IPS-11a (cell line): ENCODE measurements around the gene IGFBP2.

Experiments used
- H3K4me3 ChIP-seq: one replicate; pipeline ENCODE4 v1.5.1; 2013; ENCODE audit warnings: low read depth, low read length, control low read depth

The IGFBP2 gene

DNA sequence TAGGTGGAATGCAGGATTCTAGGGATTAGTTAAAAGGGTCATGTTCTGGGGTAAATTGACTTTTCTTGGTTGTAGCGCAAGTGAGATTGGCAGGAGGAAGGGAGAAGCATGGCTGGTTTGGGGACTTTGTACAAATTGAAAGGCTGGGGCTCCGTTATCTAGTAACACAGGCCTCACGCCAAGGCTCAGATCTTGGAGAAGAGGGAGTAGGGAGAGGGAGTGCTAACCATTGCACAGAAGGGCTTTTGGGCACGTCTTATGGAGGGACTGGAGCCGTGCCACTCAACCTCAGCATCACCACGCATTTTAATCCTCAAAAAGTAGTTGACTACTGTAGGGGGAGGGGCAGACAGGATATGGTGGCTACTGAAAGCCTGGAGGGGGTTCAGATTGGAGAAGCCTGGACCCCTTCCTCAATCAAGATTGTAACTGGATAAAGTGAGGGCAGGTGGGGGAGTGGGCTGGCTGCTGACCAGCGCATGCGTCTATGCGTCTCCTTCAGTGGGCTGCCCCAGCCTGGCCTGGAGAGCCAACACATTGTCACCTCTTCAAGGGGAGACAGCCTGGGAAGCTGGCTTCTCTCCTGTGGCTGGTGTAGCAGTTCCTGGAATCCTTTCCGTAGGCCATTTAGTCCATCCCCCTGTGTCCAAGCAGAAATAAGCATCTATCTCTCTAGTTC is 47.9 kb downstream of the IGFBP2 start:
- H3K4me3 ChIP-seq, result no peak overlapping the region

DNA sequence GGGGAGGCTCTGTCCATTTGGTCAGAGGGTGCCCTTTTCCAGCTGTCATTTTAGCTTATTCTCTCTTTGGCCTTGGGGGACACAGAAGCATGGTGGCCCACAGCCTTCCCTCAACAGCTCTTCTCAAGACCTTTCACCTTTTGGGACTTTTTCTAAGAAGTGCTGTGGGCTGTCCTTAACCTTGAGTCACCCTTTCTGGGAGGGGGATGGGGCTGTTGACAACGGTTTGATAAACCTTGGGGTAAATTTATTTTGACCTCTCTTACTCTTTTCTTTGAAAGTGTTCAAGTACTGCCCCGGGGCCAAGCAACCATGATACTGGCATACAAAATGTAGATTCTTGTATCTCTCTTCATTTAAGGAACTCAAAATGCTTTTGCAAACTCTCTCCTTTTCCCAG is 48.5 kb downstream of the IGFBP2 start:
- H3K4me3 ChIP-seq, result no peak overlapping the region

GRCh38 chr2:216683846-216684245 is 50.6 kb downstream of the IGFBP2 start:
- H3K4me3 ChIP-seq, result no peak overlapping the region

GRCh38 chr2:216685327-216685875 is 52.2 kb downstream of the IGFBP2 start:
- H3K4me3 ChIP-seq, result no peak overlapping the region

DNA sequence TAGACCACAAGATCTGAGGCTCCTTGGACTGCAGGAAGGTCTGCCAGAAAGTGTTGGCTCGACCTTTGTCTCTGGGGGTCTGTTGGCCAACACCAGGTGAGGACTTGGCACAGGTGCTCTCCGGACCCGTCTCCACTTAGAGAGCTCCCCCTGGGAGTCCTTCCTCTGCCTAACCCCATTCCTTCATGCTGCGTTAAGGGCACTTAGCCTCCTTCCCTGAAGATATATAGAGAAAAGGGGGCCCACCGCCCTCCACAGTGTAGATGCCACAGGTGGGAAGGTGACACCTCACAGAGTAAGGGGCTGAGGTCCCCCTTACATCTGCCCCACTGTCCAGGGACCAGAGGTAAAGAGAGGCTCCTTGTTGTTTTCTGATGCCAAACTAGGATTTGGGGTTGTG is 53.9 kb downstream of the IGFBP2 start:
- H3K4me3 ChIP-seq, result no peak overlapping the region

DNA sequence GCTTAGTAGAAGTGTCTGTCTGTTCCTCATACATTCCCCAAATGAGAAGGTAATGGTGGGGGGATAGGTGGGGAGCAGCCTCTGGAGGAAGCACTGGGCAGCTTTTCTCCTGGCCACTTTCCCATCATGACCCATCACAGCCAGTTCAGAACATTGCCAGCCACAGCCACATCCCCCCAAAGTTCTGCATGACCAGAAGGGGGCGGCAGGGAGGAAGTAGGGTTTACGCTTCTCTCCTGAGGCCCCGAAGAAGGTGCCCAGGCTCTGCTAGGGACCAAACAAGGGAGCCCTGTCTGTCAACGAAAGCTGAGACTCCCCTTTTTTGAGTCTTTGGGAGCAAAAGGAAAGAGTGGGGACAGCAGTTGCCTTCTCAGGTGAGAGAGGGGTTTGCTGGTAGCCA is 54.4 kb downstream of the IGFBP2 start:
- no peak overlapping the region for H3K4me3 ChIP-seq

DNA sequence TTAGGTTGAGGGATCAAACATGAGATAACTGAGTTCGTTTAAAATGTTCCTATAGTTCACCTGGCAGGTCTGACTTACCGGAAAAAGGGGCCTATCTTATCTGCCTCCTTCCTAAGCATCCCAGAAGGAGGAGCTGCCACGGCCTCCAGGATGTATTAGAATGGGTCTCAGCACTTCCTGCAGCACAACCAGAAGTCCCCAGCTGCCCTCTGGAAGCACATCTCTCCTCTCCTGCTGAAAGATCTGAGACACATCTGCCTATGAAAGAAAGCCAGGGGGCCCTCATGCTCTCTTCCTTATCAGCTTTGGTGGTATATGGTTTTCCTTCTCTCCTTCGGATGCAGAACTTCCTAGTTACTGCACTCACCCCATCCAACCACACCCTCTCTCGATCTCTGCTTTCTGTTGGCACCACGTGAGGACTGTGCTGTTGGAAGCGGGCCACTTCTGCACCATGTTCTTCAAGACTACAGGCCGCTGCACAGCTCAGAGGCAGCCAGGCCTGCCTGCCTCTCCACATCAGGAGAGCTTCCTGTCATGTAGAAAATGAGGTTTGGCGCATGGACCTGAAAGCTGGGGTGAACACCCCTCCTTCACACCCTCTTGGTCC is 55.6 kb downstream of the IGFBP2 start:
- H3K4me3 ChIP-seq, result no peak overlapping the region

- H3K4me3 ChIP-seq, result no peak overlapping the region
Measured at GRCh38 chr2:216689397-216689796, 56.2 kb downstream of the IGFBP2 start.

DNA sequence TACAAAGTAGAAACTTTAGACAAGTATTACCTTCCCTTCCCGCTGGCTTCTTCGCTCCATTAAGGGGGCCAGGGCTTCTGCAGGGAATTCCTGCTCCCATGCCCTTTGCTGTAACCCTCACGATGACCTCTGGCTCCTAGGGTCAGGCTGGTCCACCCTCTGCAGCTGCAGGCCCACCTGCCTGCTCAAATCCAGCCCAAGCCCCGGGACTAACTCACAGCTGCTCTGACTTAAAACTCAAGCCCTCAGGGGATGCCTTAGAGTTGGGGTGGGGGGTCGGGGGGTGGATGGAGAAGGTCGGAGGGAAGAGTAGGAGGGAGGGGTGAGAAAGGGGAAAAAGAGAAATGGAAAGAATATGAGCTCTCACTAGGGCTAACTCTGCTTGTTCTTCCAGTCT is 57.2 kb downstream of the IGFBP2 start:
- H3K4me3 ChIP-seq, result no peak overlapping the region

GRCh38 chr2:216690853-216691741 is 57.9 kb downstream of the IGFBP2 start:
- peak overlapping the region; percentile 4 for H3K4me3 ChIP-seq

DNA sequence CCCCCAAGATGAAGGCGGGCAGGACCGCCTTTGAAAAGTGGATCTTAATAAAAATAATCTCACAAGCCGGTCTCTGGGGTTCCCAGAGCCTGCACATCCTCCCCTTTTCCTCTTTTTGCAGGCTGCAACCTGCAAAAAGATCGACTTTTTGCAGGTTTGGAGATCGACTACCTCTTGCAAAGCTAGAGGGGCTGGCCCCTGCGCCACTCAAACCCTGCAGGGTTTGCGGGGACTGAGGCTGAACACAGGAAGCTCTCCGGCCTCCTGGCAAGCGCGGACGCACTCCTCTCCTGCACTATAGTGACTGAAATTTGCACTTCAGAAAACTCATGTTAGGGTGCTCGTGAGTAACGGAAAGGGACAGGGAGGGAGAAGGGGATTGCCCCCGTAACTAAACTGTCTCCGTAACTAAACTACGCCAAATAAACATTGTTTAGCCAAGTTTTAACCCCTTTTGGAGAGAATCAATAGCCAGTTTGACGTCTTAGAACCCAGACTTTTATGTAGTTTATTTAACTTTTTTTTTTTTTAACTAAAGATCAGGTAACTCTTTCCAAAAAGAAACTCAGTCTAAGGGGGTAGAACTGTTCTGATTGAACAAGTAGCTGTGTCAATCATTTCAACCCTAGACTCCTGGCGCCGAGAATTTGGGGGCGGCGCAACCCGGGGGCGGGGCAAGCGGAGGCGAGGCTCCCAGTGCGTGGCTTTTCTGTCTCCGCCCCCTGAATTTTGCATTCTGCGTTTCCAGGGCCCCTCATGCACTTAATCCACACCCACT is 59.6 kb downstream of the IGFBP2 start:
- peak overlapping the region; percentile 49 for H3K4me3 ChIP-seq

DNA sequence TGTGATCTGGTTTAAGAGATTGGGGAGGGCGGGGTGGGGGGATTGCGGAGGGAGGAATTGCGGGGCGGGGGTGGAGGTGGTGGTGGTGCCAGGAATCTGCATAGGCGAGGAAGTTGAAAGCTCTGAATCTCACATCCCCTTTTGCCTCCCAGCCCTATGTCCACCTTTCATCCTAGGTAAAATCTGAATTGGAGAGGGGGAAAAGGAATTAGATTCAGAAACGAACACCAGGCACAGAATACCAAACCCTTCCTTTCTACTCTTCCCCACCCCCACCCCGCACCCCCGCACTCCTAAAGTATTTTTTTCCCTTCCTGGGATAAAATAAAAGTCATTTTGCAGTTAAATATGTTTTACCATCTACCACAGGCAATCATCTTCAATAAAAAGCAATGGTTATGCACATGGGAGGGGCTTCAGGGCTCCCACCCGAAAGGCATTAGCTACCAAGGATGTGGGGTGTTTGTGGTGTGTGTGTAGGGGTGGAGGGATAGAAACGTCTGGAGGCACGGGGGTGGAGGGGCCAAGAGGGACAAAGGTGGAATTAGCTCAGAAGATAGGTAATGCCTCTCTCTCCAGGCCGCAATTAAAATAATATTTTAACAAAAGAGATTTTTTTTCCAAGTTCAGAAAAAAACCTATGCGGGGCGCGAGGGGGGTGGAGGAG is 60.3 kb downstream of the IGFBP2 start:
- peak overlapping the region; percentile 53 for H3K4me3 ChIP-seq

- peak overlapping the region; percentile 53 for H3K4me3 ChIP-seq
Measured at GRCh38 chr2:216694082-216694825, 61.0 kb downstream of the IGFBP2 start.

- peak overlapping the region; percentile 53 for H3K4me3 ChIP-seq
Measured at GRCh38 chr2:216694826-216695217, 61.6 kb downstream of the IGFBP2 start.

- H3K4me3 ChIP-seq, result peak within 1 kb of the TSS; percentile 53
Measured at GRCh38 chr2:216695401-216695821, 62.2 kb downstream of the IGFBP2 start, which contains the start of gene IGFBP5. IGFBP5 (minus strand) TSS chr2:216695549; CDS start chr2:216694775, 774 bp downstream.

DNA sequence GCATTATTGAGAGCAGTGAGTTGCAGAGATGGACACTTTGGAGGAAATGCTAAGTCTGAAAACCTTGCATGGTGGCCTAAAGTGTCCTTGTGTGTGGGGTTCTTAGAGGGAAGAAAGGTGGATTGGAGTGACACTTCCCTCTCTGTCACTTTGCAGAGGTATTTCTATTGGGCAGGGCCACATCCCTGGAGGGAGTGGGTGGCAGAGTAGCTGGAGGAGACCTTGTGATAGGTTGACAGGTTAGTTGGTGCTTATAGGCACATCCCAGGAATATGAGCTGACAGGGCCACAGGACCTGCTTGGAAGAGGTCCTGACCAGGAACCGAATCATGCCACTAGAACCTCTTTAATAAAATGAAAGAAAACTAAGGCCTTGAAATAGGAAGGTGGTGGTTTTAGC is 63.1 kb downstream of the IGFBP2 start:
- H3K4me3 ChIP-seq, result no peak overlapping the region

DNA sequence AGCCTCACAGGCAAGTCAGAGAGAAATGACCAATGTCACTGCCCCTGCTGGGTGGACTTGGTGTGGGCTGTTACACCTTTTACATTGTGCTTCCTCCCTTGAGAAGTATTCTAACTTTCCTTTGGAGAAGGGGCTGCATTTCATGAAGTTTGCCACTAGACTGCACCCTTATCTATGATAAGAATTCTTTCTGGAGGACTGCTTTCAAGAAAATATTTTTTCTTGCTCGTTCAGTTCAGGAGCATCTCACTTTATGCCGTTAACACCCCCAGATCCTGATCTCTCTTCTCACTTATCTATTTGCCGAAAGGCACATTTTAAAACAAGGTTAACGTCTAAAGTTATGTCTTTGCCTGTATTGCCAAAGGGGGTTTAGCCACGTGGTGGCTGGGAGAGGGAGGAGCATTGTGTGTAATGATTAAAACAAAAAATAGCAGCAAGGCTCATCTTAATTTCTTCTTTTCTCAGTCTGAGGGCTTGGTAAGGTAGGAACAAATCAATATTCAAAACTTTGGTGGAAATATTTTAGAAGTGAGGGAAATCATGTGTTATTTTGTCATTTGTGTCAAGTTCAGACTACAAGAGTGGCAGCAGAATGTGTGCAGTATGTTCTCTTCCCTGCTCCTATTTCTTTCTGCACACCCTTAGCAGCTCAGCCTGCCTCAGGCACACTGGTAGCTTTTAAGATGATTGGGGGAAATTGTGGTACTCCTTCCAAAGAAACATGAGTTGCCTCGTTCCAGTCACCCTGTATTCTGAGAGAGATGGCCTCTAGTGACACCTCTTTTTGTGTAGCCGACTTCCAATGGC is 63.7 kb downstream of the IGFBP2 start:
- no peak overlapping the region for H3K4me3 ChIP-seq

DNA sequence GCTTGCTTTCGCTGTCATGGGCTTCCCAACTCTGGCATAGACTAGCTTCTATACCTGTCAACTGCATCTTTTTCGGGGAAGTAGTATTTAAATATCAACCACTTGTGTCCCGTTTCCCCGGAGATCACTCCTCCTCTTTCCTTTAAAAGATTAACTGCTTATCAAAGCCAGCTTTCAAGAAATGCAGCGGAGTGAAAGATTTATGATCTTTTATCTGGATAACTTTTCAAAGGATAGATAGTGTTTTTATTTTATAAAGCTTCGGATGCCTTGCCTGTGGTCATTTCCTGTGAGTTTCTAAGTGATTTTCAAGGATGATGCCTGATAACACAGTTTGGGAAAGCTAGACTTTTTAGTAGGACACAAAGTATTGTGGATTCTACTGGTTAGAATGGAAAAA is 65.1 kb downstream of the IGFBP2 start:
- H3K4me3 ChIP-seq, result no peak overlapping the region

- H3K4me3 ChIP-seq, result no peak overlapping the region
Measured at GRCh38 chr2:216698895-216699294, 65.7 kb downstream of the IGFBP2 start.
